Stimulated activated naive CD8-positive, alpha-beta T cell treated with anti-CD3 and anti-CD28 coated beads, Interleukin-15, Interleukin-2, amounts not matched to agents 100 ng/mL and 50 ng/mL, for 24 hours (primary cell): ENCODE results near the gene RNF25.

ENCODE experiments used
- H3K27ac Mint-ChIP-seq: one replicate; pipeline ENCODE4 v1.8.0; 2021; ENCODE audit warnings: mild to moderate bottlenecking, mixed read lengths
- H3K27me3 Mint-ChIP-seq: one replicate; pipeline ENCODE4 v1.8.0; 2021; ENCODE audit warnings: mixed read lengths
- H3K36me3 Mint-ChIP-seq: one replicate; pipeline ENCODE4 v1.8.0; 2021; ENCODE audit warnings: low read depth, mixed read lengths
- H3K4me1 Mint-ChIP-seq: one replicate; pipeline ENCODE4 v1.8.0; 2021; ENCODE audit warnings: low read depth, mixed read lengths
- H3K4me3 Mint-ChIP-seq: one replicate; pipeline ENCODE4 v1.8.0; 2021; ENCODE audit warnings: mild to moderate bottlenecking, mixed read lengths
- H3K9me3 Mint-ChIP-seq: one replicate; pipeline ENCODE4 v1.8.0; 2021; ENCODE audit warnings: mixed read lengths

Gene RNF25

GRCh38 chr2:218658671-218659257 lies 13.0 kb downstream of the RNF25 start:
- peaks cover 38% of the 10 kb centered on the region for H3K4me1 Mint-ChIP-seq
- H3K9me3 Mint-ChIP-seq = no peaks in the 10 kb centered on the region
- peaks cover 61% of the 10 kb centered on the region for H3K36me3 Mint-ChIP-seq
- peak overlapping the region; percentile 94 for H3K27ac Mint-ChIP-seq
- H3K4me3 Mint-ChIP-seq = peak overlapping the region; percentile 97
- H3K27me3 Mint-ChIP-seq = no peaks in the 10 kb centered on the region

GRCh38 chr2:218655751-218656150 lies 16.1 kb downstream of the RNF25 start:
- peaks cover 59% of the 10 kb centered on the region for H3K36me3 Mint-ChIP-seq
- no peaks in the 10 kb centered on the region for H3K27me3 Mint-ChIP-seq
- H3K4me1 Mint-ChIP-seq = peaks cover 35% of the 10 kb centered on the region
- H3K4me3 Mint-ChIP-seq = no peak overlapping the region
- no peaks in the 10 kb centered on the region for H3K9me3 Mint-ChIP-seq
- no peak overlapping the region for H3K27ac Mint-ChIP-seq

- Mint-ChIP-seq H3K27ac (no peak overlapping the region), H3K4me3 (no peak overlapping the region), H3K27me3 (no peaks in the 10 kb centered on the region), H3K36me3 (peaks cover 77% of the 10 kb centered on the region), H3K4me1 (peaks cover 10% of the 10 kb centered on the region), H3K9me3 (no peaks in the 10 kb centered on the region)
These were observed 23.1 kb downstream of the RNF25 start for GRCh38 chr2:218648787-218649100.

GRCh38 chr2:218648088-218648786 lies 23.6 kb downstream of the RNF25 start:
- H3K27ac Mint-ChIP-seq = no peak overlapping the region
- no peaks in the 10 kb centered on the region for H3K27me3 Mint-ChIP-seq
- no peak overlapping the region for H3K4me3 Mint-ChIP-seq
- no peaks in the 10 kb centered on the region for H3K9me3 Mint-ChIP-seq
- H3K36me3 Mint-ChIP-seq = peaks cover 77% of the 10 kb centered on the region
- H3K4me1 Mint-ChIP-seq = peaks cover 10% of the 10 kb centered on the region

GRCh38 chr2:218645126-218645525 lies 26.7 kb downstream of the RNF25 start:
- Mint-ChIP-seq H3K27me3 (no peaks in the 10 kb centered on the region), H3K9me3 (no peaks in the 10 kb centered on the region), H3K4me3 (no peak overlapping the region), H3K4me1 (peaks cover 10% of the 10 kb centered on the region), H3K36me3 (peaks cover 70% of the 10 kb centered on the region), H3K27ac (no peak overlapping the region)

- Mint-ChIP-seq H3K4me3 (no peak overlapping the region), H3K27ac (no peak overlapping the region), H3K4me1 (peaks cover 10% of the 10 kb centered on the region), H3K9me3 (no peaks in the 10 kb centered on the region), H3K27me3 (no peaks in the 10 kb centered on the region), H3K36me3 (peaks cover 69% of the 10 kb centered on the region)
These were observed 27.1 kb downstream of the RNF25 start for GRCh38 chr2:218644721-218645120.

GRCh38 chr2:218643751-218644310 lies 28.0 kb downstream of the RNF25 start:
- Mint-ChIP-seq H3K27ac (no peak overlapping the region), H3K36me3 (peaks cover 68% of the 10 kb centered on the region), H3K4me3 (no peak overlapping the region), H3K27me3 (no peaks in the 10 kb centered on the region), H3K4me1 (peaks cover 10% of the 10 kb centered on the region), H3K9me3 (no peaks in the 10 kb centered on the region)

- Mint-ChIP-seq H3K4me1 (peaks cover 3% of the 10 kb centered on the region), H3K4me3 (no peak overlapping the region), H3K36me3 (peaks cover 68% of the 10 kb centered on the region), H3K27ac (no peak overlapping the region), H3K9me3 (no peaks in the 10 kb centered on the region), H3K27me3 (no peaks in the 10 kb centered on the region)
These were observed 29.0 kb downstream of the RNF25 start for GRCh38 chr2:218642786-218643185.

- Mint-ChIP-seq H3K9me3 (no peaks in the 10 kb centered on the region), H3K4me1 (no peaks in the 10 kb centered on the region), H3K27me3 (no peaks in the 10 kb centered on the region), H3K4me3 (no peak overlapping the region), H3K27ac (no peak overlapping the region), H3K36me3 (peaks cover 68% of the 10 kb centered on the region)
These were observed 29.6 kb downstream of the RNF25 start for GRCh38 chr2:218642121-218642656.

- no peaks in the 10 kb centered on the region for H3K27me3 Mint-ChIP-seq
- no peak overlapping the region for H3K4me3 Mint-ChIP-seq
- no peak overlapping the region for H3K27ac Mint-ChIP-seq
- peaks cover 73% of the 10 kb centered on the region for H3K36me3 Mint-ChIP-seq
- no peaks in the 10 kb centered on the region for H3K9me3 Mint-ChIP-seq
- no peaks in the 10 kb centered on the region for H3K4me1 Mint-ChIP-seq
These were observed 33.4 kb downstream of the RNF25 start for GRCh38 chr2:218638372-218638771.

- no peak overlapping the region for H3K4me3 Mint-ChIP-seq
- no peaks in the 10 kb centered on the region for H3K4me1 Mint-ChIP-seq
- peaks cover 61% of the 10 kb centered on the region for H3K36me3 Mint-ChIP-seq
- no peaks in the 10 kb centered on the region for H3K27me3 Mint-ChIP-seq
- H3K27ac Mint-ChIP-seq = no peak overlapping the region
- no peaks in the 10 kb centered on the region for H3K9me3 Mint-ChIP-seq
These were observed 36.1 kb downstream of the RNF25 start for GRCh38 chr2:218635719-218636118.

GRCh38 chr2:218631837-218632236 lies 40.0 kb downstream of the RNF25 start:
- Mint-ChIP-seq H3K36me3 (peaks cover 27% of the 10 kb centered on the region), H3K4me1 (no peaks in the 10 kb centered on the region), H3K4me3 (no peak overlapping the region), H3K27me3 (no peaks in the 10 kb centered on the region), H3K9me3 (no peaks in the 10 kb centered on the region), H3K27ac (no peak overlapping the region)

- Mint-ChIP-seq H3K9me3 (no peaks in the 10 kb centered on the region), H3K4me1 (no peaks in the 10 kb centered on the region), H3K4me3 (no peak overlapping the region), H3K36me3 (peaks cover 3% of the 10 kb centered on the region), H3K27me3 (no peaks in the 10 kb centered on the region), H3K27ac (no peak overlapping the region)
These were observed 43.9 kb downstream of the RNF25 start for GRCh38 chr2:218627939-218628338.

- H3K36me3 Mint-ChIP-seq = no peaks in the 10 kb centered on the region
- H3K27me3 Mint-ChIP-seq = no peaks in the 10 kb centered on the region
- H3K27ac Mint-ChIP-seq = no peak overlapping the region
- no peaks in the 10 kb centered on the region for H3K4me1 Mint-ChIP-seq
- H3K4me3 Mint-ChIP-seq = no peak overlapping the region
- H3K9me3 Mint-ChIP-seq = no peaks in the 10 kb centered on the region
These were observed 45.4 kb downstream of the RNF25 start for GRCh38 chr2:218626369-218626768.

- no peak overlapping the region for H3K27ac Mint-ChIP-seq
- H3K4me3 Mint-ChIP-seq = no peak overlapping the region
- H3K4me1 Mint-ChIP-seq = no peaks in the 10 kb centered on the region
- H3K27me3 Mint-ChIP-seq = no peaks in the 10 kb centered on the region
- H3K9me3 Mint-ChIP-seq = no peaks in the 10 kb centered on the region
- no peaks in the 10 kb centered on the region for H3K36me3 Mint-ChIP-seq
These were observed 48.5 kb downstream of the RNF25 start for GRCh38 chr2:218623366-218623705.
